Measurements from ENCODE around the gene AP4B1.

AP4B1 gene

DNA sequence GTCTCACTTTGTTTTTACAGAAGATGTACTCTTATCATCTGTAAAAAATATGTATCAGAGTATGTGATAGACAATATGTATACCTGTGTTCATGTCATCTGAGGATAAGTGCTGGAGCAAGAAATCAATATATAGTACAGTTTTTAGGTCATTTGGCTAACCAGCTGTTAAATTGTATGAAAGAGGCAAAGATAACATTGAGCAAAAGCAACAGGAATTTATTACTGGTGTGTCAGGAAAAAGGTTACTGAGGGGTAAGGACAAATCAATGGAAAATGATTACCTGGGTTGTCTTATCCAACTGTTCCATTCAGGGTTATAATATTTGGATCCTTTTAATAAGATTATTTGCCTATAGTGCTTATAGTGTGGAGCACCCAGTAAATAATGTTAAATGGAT is 29.4 kb upstream of the AP4B1 start:
- ChIA-PET POLR2A (interaction anchor here (0.6 kb wide), 1 partner anchor 74 kb away, joined by 3 read pairs; no protein-coding TSS in a partner anchor), CTCF (interaction anchor here (0.8 to 1.5 kb wide), 3 partner anchors 13 to 102 kb away, joined by 3 read pairs; no protein-coding TSS in a partner anchor)
- TF ChIP-seq CTCF (IDR thresholded peaks at IDR 0.05; ENCODE audit: control extremely low read depth, extremely low read depth, low read depth, missing control alignments), result no peak
- no peak for DNase-seq (ENCODE audit: extremely low spot score)

- no peak for DNase-seq (ENCODE audit: extremely low spot score)
- ChIA-PET CTCF (interaction anchor here (0.8 to 5.9 kb wide), 8 partner anchors 9 to 95 kb away, joined by 3 to 35 read pairs (median 12); no protein-coding TSS in a partner anchor), POLR2A (interaction anchor here (1.3 to 4.6 kb wide), 2 partner anchors 15 to 26 kb away, joined by 10 to 40 read pairs; partner anchors contain the start of genes AP4B1 and DCLRE1B)
- TF ChIP-seq CTCF (IDR thresholded peaks at IDR 0.05; ENCODE audit: control extremely low read depth, extremely low read depth, low read depth, missing control alignments), result no peak
These were observed 26.9 kb upstream of the AP4B1 start for GRCh38 chr1:113931451-113931851.

- peak; percentile 57 for DNase-seq (ENCODE audit: extremely low spot score)
- TF ChIP-seq CTCF (IDR thresholded peaks at IDR 0.05; ENCODE audit: control extremely low read depth, extremely low read depth, low read depth, missing control alignments), result no peak
- ChIA-PET CTCF (interaction anchor here (0.6 to 5.9 kb wide), 13 partner anchors 10 to 858 kb away, joined by 3 to 35 read pairs (median 7); partner anchors contain the start of gene LRIG2), POLR2A (interaction anchor here (0.6 to 4.6 kb wide), 6 partner anchors 10 to 62 kb away, joined by 3 to 40 read pairs (median 6); partner anchors contain the start of genes AP4B1 and DCLRE1B)
These were observed 26.0 kb upstream of the AP4B1 start for GRCh38 chr1:113930499-113931161.

DNA sequence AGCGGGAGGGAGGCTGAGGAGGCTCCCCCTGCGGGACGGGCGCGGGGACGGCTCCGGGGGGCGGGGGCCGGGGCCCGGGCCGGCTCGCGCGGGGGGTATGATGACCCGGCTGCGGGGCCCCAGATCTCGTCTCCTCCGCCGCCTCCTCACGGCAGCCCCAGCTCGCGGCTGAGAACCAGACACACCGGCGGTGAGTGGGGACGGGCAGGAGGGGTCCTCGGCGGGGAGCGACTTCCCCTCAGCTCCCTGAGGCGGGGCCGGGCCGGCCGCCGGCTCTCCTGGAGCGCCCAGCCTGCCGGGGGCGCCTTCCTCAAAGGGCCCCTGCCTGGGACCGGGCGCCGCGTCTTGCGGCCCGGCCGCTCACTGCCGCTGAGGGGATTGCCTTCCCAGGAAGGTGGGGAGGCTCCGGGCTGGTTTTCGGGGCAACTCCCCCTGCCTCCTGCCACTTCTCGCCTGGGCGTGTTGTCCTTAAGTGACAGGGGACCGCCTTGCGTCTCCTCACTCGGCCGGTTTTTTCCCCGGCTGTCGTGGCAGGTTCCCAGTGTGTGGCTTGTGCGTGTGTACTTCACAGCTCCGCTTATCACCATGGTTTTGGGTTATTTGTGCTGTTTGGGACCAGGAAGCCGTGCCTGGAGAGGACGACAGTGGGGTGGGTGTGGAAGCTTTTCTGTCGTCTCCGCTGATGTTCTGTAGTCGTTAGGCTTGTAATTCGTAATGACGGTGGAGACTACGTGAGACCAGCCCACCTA is 25.3 kb upstream of the AP4B1 start:
- CTCF ChIA-PET, result interaction anchor here (0.7 to 5.9 kb wide), 16 partner anchors 11 to 858 kb away, joined by 3 to 35 read pairs (median 6); partner anchors contain the start of genes AP4B1, DCLRE1B and LRIG2
- POLR2A ChIA-PET, result interaction anchor here (0.6 to 4.6 kb wide), 12 partner anchors 11 to 118 kb away, joined by 3 to 40 read pairs (median 4); partner anchors contain the start of genes AP4B1, DCLRE1B and RSBN1
- TF ChIP-seq CTCF (IDR thresholded peaks at IDR 0.05; ENCODE audit: control extremely low read depth, extremely low read depth, low read depth, missing control alignments), result peak; percentile 21
- peak; percentile 64 for DNase-seq (ENCODE audit: extremely low spot score)

DNA sequence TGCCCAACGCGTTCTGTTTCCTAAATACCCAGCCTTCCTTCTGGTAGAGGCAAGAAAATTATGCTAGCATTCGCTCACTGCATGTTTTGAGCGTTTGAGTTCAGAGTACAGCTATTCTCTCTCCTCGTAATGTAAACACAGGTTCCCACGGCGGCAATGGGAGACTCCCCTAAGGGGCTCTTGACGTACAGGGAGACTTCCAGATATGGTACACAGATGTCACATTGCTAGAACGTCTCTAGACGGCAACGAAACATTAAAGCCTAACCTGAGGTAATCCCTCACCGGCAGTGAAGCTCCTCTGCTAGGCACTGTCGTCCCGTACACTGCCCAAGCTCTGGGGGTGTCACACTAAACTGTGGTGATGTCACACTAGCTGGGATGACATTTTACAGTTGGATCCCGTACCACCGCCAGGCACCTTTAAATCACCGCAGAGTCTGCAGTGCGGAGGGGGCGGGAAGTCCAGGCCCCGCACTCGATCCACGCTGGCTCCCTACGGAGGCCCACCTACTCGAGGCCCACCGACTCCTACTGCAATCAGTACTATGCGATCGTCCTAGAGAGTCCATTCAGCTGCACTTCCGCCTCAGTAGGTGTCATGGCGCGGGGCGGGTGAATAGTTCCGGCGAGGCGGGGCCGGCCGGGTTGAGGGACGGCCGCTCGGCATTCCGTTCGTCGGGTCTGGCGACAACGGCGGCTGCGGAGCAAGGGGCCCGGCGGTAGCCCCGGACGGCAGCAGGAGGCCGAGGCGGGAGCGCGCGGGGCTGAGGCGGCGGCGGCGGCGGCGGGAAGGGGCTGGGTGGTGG is 24.5 kb upstream of the AP4B1 start, which contains the start of gene HIPK1:
Gene HIPK1, plus strand, starts transcription at position 384 of the 809 bp plus-strand sequence.
- POLR2A ChIA-PET, result interaction anchor here (0.9 to 4.6 kb wide), 11 partner anchors 11 to 117 kb away, joined by 3 to 40 read pairs (median 3); partner anchors contain the start of genes AP4B1, DCLRE1B and RSBN1
- TF ChIP-seq CTCF (IDR thresholded peaks at IDR 0.05; ENCODE audit: control extremely low read depth, extremely low read depth, low read depth, missing control alignments), result no peak
- peak; percentile 92 for DNase-seq (ENCODE audit: extremely low spot score)
- CTCF ChIA-PET, result interaction anchor here (0.7 to 5.9 kb wide), 13 partner anchors 11 to 857 kb away, joined by 3 to 35 read pairs (median 7); partner anchors contain the start of gene LRIG2

All from GM10248 (cell line).